Right renal pelvis (tissue), 4 donors: ENCODE measurements around the gene COL5A1. TPM values are rescaled to one million over a fixed set of nuclear protein-coding genes. Genes with fewer than 3 reads are reported as not detected.
A peak's percentile ranks its signal among the peaks of the same experiment; 100 is the strongest.
"Not testable (repeated sequence)": the region's sequence is repeated elsewhere in the genome, so short reads cannot be mapped to it uniquely, and the experiment has no call there.

ENCODE experiments used
- DNase-seq, 4 donors: peaks; one replicate each; pipeline ENCODE4 v3.0.0-alpha.2; 2013; ENCODE audit warnings: low read depth in 4 of 4, low spot score in 3 of 4, missing footprints in 1 of 4
- polyA plus RNA-seq, 4 donors: library from polyadenylated mRNA; unstranded; fragments of 120-200 nt; gene quantifications; one replicate each; pipeline ENCODE4 v1.2.1, GENCODE V29; 2013; ENCODE audit not compliant: insufficient read length in 4 of 4

The COL5A1 gene
- polyA plus RNA-seq, 4 donors: 99.9 to 133 (median 101) TPM

- DNase-seq: not testable (repeated sequence)
Observed at GRCh38 chr9:134703730-134704114, 62.1 kb downstream of the COL5A1 start.

GRCh38 chr9:134704498-134704897, 62.9 kb downstream of the COL5A1 start:
- no peak for DNase-seq

DNA sequence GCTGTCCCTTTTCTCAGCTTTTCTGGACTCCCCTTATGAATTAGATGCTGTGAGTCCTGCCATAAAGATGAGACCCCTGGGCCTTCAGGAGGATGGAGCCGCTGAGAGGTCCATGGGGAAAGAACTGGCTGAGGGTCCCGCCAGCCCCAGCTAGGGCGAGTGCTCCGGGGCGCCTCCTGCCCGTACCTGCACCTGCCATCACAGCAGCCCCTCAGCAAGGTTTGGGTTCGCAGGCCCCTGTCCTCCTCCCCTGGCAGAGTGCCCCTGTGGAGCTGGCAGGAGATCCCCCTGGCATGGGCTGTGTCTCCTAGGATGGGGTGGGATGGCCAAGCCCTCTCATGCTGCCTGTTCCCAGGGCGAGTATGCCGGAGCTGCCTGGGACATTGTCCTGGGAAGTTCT, 64.2 kb downstream of the COL5A1 start:
- no peak for DNase-seq

DNA sequence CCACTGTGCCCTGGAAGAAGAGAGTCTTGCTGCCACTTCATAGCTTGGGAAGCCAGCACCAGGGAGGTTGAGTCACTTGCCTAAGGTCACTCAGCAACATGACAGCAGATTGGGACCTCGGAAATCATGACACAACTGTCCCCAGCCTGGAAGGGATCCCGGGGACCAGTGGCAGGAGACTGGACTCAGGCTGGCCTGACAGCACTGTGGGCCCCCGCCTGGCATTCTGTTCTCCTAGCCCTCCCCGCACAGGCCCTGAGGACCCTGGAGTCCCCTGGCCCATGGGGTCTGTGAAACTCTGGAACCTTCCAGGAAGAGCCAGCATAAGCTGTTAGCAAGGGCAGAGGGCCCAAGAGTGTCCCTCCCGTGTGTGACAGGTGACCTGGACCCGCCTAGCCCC, 64.9 kb downstream of the COL5A1 start:
- no peak for DNase-seq

DNA sequence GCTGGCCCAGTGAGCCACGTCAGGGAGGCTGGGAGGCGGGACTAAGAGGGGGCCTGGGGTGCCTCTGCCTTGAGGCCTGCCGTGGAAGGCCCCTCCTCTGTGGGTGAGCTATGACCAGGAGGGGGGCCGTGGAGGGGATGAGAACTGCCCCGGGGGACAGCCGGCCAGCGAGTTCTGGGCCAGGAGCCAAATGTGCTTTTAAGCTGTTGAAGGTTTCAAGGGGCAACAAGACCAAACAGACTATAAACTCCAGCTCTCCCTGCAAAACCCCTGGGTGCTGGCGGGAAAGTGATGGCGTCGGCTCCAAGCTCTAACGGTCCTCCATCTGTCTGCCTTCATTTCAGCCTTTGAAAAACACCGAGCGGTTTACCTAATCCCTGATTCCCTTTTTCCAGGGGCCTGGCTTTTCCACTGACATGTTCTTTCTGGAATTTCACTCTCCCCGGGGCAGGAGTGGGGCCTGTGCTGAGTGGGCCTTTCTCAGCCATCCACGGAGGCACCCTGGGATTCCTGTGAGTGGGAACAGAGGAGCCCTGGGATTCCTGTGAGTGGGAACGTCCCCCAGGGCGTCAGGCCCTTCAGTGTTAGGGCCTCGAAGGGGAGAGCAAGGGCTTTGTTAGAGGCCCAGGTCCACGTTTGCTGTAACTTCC, 65.6 kb downstream of the COL5A1 start:
- peak; percentile 67 to 72 (median 72) for DNase-seq

DNA sequence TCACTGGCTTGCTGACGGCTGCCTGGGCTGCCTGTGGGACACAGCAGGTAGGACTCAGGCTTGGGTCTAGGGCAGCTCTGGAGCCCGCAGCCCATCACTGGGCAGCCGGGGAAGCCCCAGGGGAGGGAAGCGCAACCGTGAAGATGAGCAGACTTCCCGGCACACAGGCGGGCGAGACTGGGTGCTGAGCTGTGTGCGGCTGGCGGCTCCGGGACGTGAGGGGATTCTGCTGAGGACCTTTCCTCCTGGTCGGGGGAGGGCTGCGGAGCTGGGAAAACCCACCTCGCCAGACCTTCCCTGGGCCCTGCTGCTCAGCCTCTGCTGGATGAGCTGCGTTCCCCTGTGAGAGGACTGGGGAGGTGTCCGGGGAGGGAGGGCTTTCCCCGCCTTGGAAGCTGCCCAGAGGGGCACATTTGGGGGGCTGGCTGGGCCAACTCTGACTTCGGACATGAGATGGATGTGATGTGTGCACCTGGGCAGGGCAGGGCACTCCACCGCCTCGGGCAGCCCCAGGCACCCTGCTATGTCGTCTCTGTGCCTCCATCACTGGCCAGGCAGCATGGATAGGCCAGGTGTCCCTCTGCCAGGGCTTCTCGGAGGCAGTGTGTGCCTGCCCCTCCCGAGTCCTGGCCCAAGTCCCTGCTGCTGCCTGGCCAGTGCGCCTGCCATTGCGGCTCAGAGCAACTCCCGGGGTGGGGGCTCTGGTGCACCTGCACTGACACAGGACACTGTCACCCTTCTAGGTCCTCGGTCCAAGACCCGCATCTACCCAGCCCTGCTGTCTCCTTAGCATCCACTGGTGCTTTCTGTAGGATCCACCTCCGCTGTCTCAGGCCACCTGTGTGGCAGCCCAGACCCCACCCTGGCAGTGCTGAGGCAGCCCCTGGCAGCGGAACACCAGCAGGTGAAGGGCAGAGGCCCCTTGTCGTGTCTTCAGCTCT, 66.4 kb downstream of the COL5A1 start:
- DNase-seq: no peak

DNA sequence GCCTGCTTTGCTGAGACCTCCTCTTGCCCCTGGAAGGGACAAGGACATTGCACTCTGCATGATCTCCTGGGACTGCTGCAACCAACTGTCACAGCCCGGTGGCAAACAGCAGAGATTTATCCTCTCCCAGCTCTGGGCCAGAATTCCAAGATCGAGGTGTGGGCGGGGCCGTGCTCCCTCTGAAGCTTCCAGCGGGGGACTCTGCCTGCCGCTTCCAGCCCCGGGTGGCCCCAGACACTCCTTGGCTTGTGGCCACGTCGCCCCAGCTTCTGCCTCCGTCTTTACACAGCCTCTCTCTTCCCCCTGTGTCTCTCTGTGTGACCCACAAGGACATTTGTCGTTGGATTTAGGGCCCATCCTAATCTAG, 67.1 kb downstream of the COL5A1 start:
- DNase-seq: no peak

GRCh38 chr9:134709512-134710270, 68.1 kb downstream of the COL5A1 start:
- DNase-seq: no peak

DNA sequence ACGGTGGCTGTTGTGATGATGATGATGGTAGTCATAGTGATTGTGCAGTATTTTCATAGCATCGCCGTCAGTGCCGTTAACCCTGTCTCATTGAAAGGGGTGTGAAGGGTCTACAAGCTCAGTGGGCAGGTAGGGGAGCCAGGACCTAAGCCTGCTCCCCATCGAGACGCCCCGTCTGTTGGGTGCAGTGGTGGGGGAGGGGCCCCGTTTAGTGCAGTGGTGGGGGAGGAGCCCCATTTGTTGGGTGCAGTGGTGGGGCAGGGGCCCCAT, 68.6 kb downstream of the COL5A1 start:
- DNase-seq: no peak

DNA sequence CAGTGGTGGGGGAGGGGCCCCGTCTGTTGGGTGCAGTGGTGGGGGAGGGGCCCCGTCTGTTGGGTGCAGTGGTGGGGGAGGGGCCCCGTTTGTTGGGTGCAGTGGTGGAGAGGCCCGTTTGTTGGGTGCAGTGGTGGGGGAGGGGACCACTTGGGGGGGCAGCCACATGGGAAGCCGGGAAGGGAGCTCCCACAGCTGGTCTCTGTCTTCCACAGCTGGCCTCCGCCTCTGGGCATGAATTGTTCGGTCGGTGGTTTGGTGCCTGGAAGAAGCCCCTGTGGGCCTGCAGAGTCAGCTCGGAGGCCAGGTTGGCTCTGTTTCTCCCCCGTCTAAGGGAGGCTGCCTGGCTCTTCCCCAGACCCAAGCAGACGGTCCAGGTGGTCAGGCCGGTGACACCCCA, 69.3 kb downstream of the COL5A1 start:
- DNase-seq: no peak

- no peak for DNase-seq
Observed at GRCh38 chr9:134712243-134712642, 70.6 kb downstream of the COL5A1 start.

DNA sequence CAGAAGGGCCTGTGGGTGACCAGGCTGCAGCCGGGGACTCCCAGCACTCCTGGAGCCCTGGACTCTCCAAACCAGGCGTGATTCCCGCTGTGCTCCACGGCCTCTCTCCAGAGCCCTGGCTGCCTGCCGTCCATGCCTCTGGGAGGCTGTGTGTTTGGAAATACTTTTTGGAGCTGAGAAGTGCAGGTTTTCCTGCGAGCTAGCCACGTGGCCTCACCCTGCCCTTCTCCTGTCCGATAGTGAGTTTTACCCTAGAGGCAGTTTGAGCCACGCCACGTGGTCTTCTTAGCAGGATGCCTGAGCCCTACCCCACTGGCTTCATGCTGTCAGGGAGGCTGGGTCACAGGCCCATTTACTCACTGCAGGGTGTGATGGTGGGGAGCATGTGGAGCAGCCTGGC, 71.3 kb downstream of the COL5A1 start:
- no peak for DNase-seq

- DNase-seq: not testable (repeated sequence)
Observed at GRCh38 chr9:134715536-134715935, 73.9 kb downstream of the COL5A1 start.

DNA sequence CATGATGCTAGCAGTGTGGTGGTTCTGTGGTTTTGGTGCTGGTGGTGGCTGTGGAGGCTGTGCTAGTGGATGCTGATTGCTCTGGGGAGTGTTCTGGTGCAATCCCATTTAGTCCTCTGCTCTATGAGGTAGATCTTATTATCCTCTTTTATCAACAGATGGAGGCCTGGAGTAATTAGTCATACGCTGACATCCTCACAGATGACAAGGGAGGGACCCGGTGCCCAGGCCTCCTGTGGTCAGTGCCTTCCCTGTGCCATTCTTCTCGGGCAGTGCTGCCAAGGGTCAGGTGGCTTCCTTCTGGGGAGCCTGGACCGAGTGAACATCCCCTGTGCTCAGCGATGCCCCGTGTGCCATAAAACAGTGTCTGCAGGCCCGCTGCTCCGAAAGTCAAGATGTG, 74.5 kb downstream of the COL5A1 start:
- DNase-seq: no peak

DNA sequence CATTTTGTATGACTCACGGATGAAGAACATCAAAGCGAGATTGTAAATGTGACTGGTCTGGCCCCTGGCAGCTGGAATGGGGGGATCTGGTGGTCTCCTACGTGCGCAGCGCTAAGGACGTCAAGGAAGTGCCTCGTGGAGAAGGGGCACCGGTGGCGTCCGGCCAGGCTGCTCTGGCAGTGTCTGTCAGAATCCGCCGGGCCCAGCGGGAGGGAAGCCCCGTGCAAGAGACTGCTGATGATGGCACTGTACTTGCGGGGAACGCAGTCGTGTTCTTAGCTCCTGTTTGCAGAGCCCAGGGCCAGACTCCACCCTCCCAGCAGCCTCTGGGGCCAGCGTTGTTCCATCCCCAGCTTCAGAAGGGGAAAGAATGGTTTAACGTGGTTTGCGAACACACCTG, 75.5 kb downstream of the COL5A1 start:
- no peak for DNase-seq

DNA sequence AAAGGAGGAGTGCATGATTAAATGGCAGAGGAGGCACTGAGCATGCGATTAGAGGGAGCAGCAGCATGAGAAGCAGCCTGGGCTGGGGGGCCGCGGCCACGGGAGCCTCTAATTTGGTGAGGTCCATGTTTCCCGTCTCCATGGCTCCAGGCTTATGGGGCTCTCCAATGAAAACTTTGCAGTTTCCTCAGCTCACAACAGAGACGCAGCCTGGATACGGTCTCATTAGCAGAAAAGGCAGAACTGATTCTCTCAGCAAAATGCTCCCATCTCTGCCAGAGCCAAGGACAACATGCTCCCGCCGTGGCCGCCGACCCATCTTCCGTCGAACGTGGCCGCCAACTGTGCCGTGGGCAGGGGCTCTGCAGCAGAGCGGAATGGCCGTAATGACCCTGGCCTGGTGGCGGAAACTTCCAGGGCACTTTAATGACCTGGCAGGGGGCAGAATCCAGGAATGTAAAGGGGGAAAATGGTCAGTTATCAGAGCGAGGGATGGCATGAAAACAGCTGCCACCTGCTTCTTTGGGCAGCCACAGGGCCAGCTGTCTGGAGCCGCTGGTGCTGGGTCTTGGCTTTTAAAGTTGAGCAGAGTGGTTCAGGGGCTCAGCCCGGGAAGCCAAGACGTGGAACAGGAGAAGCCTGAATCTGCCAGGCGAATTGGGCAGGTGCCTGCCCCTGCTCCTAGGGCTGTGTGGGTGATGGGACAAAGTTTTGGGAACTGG, 76.5 kb downstream of the COL5A1 start:
- DNase-seq: no peak

DNA sequence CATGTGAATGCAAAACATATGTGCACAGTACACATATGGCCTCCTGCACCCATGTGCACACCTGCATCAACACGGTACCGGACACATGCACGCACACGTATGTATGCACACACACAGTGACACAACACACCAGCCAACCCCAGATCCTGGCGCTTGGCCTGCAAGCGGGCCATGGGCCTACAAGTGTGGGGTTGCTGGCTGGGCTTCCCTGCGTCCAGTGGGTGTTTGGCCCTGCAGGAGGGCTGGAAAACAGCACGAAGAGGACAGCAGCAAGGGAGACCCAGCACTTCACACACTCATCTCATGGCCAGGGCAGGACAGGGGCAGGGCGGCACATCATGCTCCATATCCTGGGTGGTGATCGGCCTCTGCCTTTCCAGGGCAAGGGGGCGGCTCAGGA, 77.7 kb downstream of the COL5A1 start:
- DNase-seq: no peak

DNA sequence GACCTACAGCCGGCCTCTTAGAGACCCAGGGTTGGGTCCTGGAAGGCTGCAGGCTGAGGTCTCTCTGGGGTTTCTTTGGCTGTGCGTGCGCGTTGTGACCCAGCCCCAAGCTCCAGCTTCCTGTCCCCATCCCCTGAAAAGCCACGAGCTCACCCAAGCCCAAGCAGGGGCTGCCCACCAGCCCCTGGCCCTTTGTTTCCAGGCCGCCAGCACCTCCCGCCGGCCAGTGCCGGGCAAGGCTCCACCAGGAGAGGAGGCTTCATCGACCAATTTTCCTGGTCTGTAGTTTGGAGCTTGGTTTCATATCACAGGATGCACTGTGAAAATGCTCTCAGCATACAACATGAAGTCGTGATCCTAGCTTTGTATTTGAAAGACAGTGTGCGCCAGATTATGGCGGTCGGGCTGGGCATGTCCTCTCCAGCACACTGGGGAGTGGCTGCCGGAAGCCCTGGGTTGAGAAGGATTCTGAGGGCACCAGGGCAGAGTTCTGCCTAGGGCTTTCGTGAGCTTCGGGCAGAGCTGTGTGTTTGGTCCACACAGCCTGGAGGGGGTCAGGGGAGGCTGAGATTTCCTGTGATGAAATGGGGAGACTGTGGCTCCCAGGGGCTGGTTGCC, 78.6 kb downstream of the COL5A1 start:
- DNase-seq: no peak

DNA sequence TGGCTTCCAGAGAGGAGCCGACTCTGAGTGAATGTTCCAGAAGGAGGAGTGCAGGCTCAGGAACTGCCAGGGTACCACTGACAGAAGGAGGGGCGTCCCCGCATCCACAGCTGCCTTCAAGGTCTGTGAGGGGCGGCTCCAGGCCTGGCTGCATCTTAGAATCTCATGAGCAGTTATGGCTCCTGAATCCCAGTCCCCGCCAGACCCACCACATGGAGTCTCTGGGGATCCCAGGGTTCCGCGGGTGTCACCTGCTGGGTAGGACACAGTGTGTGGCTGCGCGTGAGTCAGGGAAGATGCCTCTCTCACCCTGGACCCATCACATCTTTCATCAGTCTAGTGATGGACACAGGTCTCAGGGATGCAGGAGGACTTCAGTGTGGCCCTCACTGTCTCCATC, 79.2 kb downstream of the COL5A1 start:
- no peak for DNase-seq

- no peak for DNase-seq
Observed at GRCh38 chr9:134721344-134721743, 79.7 kb downstream of the COL5A1 start.
